Cardiac atrium fibroblast (primary cell): ENCODE data around the gene OSBP2. TPM values are rescaled to one million over a fixed set of nuclear protein-coding genes. Genes with fewer than 3 reads are reported as not detected.

Experiments
- total RNA-seq: library from RNA; depleted of rRNA; stranded (reverse); fragments of >200 nt; gene quantifications from 2 replicates; pipeline ENCODE4 v1.2.3, GENCODE V29; 2015

Gene OSBP2, protein sequence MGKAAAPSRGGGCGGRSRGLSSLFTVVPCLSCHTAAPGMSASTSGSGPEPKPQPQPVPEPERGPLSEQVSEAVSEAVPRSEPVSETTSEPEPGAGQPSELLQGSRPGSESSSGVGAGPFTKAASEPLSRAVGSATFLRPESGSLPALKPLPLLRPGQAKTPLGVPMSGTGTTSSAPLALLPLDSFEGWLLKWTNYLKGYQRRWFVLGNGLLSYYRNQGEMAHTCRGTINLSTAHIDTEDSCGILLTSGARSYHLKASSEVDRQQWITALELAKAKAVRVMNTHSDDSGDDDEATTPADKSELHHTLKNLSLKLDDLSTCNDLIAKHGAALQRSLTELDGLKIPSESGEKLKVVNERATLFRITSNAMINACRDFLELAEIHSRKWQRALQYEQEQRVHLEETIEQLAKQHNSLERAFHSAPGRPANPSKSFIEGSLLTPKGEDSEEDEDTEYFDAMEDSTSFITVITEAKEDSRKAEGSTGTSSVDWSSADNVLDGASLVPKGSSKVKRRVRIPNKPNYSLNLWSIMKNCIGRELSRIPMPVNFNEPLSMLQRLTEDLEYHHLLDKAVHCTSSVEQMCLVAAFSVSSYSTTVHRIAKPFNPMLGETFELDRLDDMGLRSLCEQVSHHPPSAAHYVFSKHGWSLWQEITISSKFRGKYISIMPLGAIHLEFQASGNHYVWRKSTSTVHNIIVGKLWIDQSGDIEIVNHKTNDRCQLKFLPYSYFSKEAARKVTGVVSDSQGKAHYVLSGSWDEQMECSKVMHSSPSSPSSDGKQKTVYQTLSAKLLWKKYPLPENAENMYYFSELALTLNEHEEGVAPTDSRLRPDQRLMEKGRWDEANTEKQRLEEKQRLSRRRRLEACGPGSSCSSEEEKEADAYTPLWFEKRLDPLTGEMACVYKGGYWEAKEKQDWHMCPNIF
- total RNA-seq, result 0.65 and 1.6 TPM in 2 replicates

GRCh38 chr22:30694640-30695350 is at the start of gene OSBP2:
Gene OSBP2, plus strand, starts transcription at chr22:30694874. Its CDS starts 36 bp downstream, at chr22:30694910.

DNA sequence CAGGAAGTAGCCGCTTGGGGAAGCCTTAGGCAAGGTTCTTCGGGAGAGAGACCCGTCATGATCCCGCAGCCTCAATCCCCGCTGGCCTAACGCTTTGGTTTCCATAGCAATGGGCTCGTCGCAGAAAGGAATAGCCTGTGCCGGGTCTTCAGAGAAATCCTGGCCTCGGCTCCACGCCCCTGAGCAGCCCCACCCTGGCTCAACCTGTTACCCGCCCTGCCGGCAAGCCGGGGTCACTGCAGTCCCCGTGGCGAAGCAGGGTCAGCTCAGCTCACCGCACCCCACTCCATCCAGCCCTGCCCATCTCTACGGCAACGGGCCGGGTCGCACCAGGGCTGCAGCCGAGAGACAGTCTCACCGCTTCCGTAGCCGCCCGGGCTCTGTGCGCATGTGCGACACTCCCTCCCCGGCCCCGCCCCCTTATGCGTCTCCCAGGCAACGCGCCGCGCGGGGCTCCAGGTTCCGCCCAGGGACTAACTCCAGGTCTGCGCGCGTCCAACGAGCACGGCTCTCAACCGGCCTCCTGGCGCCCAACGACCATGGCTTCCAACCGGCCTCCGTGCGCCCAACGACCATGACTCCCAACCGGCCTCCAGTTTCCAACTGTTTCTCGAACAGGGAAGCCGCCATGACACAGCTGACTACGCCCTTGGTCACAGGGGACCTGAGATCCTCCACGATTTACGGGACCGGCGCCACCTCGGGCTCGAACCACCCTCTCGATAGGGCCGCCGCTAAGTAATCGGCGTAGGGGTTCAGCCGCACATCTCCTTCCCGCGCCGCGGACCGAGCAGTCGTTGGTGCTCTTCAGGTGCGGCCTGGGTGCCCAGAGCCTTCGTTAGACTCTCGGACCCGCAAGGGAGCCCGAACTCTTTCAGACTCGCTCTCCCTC is 26.9 kb upstream of the OSBP2 start, which contains the start of gene DUSP18:
Gene DUSP18, minus strand, starts transcription at position 382 of the 892 bp plus-strand sequence. CDS start 3,872 bp downstream, outside the sequence.

Other genes with a start within 250 kb of the OSBP2 start
- not detected in 2 replicates for gene SEC14L3, start 222.9 kb upstream of the OSBP2 start, total RNA-seq
- 0.49 TPM in 1 of 2 replicates, not detected in the other for gene SEC14L4, start 189.2 kb upstream of the OSBP2 start, total RNA-seq
- not detected in 2 replicates for gene SEC14L6, start 148.1 kb upstream of the OSBP2 start, total RNA-seq
- gene GAL3ST1, start 120.2 kb upstream of the OSBP2 start, total RNA-seq, result not detected in 2 replicates
- gene PES1, start 103.0 kb upstream of the OSBP2 start, total RNA-seq, result 84.7 and 90.6 TPM in 2 replicates
- 17.5 and 34.8 TPM in 2 replicates for gene TCN2, start 87.7 kb upstream of the OSBP2 start, total RNA-seq
- 9.0 and 9.1 TPM in 2 replicates for gene SLC35E4, start 59.1 kb upstream of the OSBP2 start, total RNA-seq
- gene DUSP18, start 27.0 kb upstream of the OSBP2 start, total RNA-seq, result 2.3 and 2.9 TPM in 2 replicates